CD4-positive, alpha-beta T cell (primary cell): ENCODE measurements around the gene SGSH. TPM values are rescaled to one million over a fixed set of nuclear protein-coding genes. Genes with fewer than 3 reads are reported as not detected.

Experiments
- ATAC-seq: fragments of 200-7000 bp; cut with Tn5 transposase; one replicate; pipeline ENCODE4 v1.10.0; 2022; ENCODE audit warnings: mild to moderate bottlenecking; ENCODE audit not compliant: poor library complexity
- CTCF ChIA-PET: fragments of 350-600 bp; sonication (Branson Sonifier 250); formaldehyde crosslinking; loops from one replicate; lab custom pipeline; 2021; ENCODE audit warnings: antibody characterized with exemption, inconsistent platforms; lab: Charles Lee
- POLR2A ChIA-PET: fragments of 350-600 bp; sonication (Branson Sonifier 250); formaldehyde crosslinking; loops from one replicate; lab custom pipeline; 2021; ENCODE audit warnings: antibody characterized with exemption, inconsistent platforms; lab: Charles Lee
- DNase-seq, 14 experiments: peaks; one replicate each; pipeline ENCODE4 v3.0.0-alpha.2; 2013 to 2020; ENCODE audit warnings: mixed read lengths in 2 of 14
- H3K27ac ChIP-seq, 2 donors: one replicate each; pipeline versions ENCODE4 v1.5.1 to v1.7.0; 2013; ENCODE audit warnings: low read length in 2 of 2, low read depth in 1 of 2, mild to moderate bottlenecking in 1 of 2
- H3K27me3 ChIP-seq, 2 experiments: 1 replicate in 1 of 2; 2 replicates in 1 of 2; pipeline versions ENCODE4 v1.6.1 to v1.7.0; 2013; ENCODE audit warnings: low read length in 2 of 2, control low read depth in 1 of 2, mild to moderate bottlenecking in 1 of 2, moderate library complexity in 1 of 2; ENCODE audit not compliant: insufficient read depth in 2 of 2, control insufficient read depth in 1 of 2
- H3K36me3 ChIP-seq: one replicate; pipeline ENCODE4 v1.6.1; 2013; ENCODE audit warnings: low read length, control low read depth; ENCODE audit not compliant: insufficient read depth
- H3K4me1 ChIP-seq: one replicate; pipeline ENCODE4 v1.6.1; 2013; ENCODE audit warnings: low read length, control low read depth; ENCODE audit not compliant: insufficient read depth
- H3K4me3 ChIP-seq: one replicate; pipeline ENCODE4 v1.5.1; 2013; ENCODE audit warnings: mild to moderate bottlenecking, low read length, moderate library complexity
- H3K9me3 ChIP-seq, 2 experiments: 1 replicate in 1 of 2; 2 replicates in 1 of 2; pipeline versions ENCODE4 v1.6.1 to v1.7.0; 2013; ENCODE audit warnings: low read length in 2 of 2, mild to moderate bottlenecking in 2 of 2, control low read depth in 1 of 2, moderate library complexity in 1 of 2; ENCODE audit not compliant: control insufficient read depth in 1 of 2, insufficient read depth in 1 of 2
- H3K27ac Mint-ChIP-seq: one replicate; pipeline ENCODE4 v1.8.0; 2020; ENCODE audit warnings: mixed read lengths
- H3K27me3 Mint-ChIP-seq: one replicate; pipeline ENCODE4 v1.8.0; 2021; ENCODE audit warnings: mixed read lengths
- H3K36me3 Mint-ChIP-seq: one replicate; pipeline ENCODE4 v1.8.0; 2021; ENCODE audit warnings: low read depth, mixed read lengths
- H3K4me1 Mint-ChIP-seq: one replicate; pipeline ENCODE4 v1.8.0; 2021; ENCODE audit warnings: low read depth, mixed read lengths
- H3K4me3 Mint-ChIP-seq: one replicate; pipeline ENCODE4 v1.8.0; 2020; ENCODE audit warnings: mild to moderate bottlenecking, mixed read lengths
- H3K9me3 Mint-ChIP-seq: one replicate; pipeline ENCODE4 v1.8.0; 2020; ENCODE audit warnings: mixed read lengths
- CTCF ChIP-seq: fragments of 200-600 bp; IDR thresholded peaks from one replicate; pipeline ENCODE4 v1.8.0; 2022; ENCODE audit warnings: antibody characterized with exemption, mild to moderate bottlenecking
- intact Hi-C, 2 experiments: fragments of 100-400 bp; cut with DNase I in 1 of 2; cut with micrococcal nuclease in 1 of 2; formaldehyde crosslinking; loops; one replicate each; pipeline versions ENCODE4 v1.15.1 to v1.9.0; 2023 to 2025; cut with DNase I, micrococcal nuclease
- total RNA-seq, 174 experiments: library from RNA in 2 of 174; stranded (reverse) in 2 of 174; gene quantifications; one replicate each; pipeline ENCODE4 v1.2.3 and lab custom pipeline; 2021 to 2026

SGSH gene
- total RNA-seq, 2 experiments from 2014 or later, result 97.9 to 102 TPM

- Histone ChIP-seq H3K4me1 (peaks cover 85% of the 10 kb centered on the region), H3K9me3 (no peaks in the 10 kb centered on the region), H3K4me3 (peak overlapping the region; percentile 97), H3K27ac (peak overlapping the region; percentile 72 to 76), H3K27me3 (no peaks in the 10 kb centered on the region), H3K36me3 (peaks cover 28% of the 10 kb centered on the region)
- no peak for TF ChIP-seq CTCF
- intact Hi-C loops, result loop anchor here in 1 of 2 experiments (5.0 to 10.0 kb wide), 2 partner anchors 148 to 1250 kb away; partner anchors contain the start of gene ACTG1
- H3K36me3 Mint-ChIP-seq, result peaks cover 29% of the 10 kb centered on the region
- no peak for ATAC-seq
- no peaks in the 10 kb centered on the region for H3K27me3 Mint-ChIP-seq
- H3K4me1 Mint-ChIP-seq, result peaks cover 49% of the 10 kb centered on the region
- H3K4me3 Mint-ChIP-seq, result peak overlapping the region; percentile 98
- H3K9me3 Mint-ChIP-seq, result no peaks in the 10 kb centered on the region
- peak; percentile 23 to 76 (median 57) for DNase-seq
- CTCF ChIA-PET, result interaction anchor here (1.2 kb wide), 1 partner anchor 11 kb away, joined by 3 read pairs; no protein-coding TSS in a partner anchor
- POLR2A ChIA-PET, result interaction anchor here (0.6 to 1.2 kb wide), 3 partner anchors 9 to 25 kb away, joined by 3 read pairs; no protein-coding TSS in a partner anchor
- H3K27ac Mint-ChIP-seq, result peak overlapping the region; percentile 94
Measured at GRCh38 chr17:80264205-80265075, 44.3 kb upstream of the SGSH start.

GRCh38 chr17:80263253-80264204 lies 43.4 kb upstream of the SGSH start:
- H3K4me1 ChIP-seq, result peaks cover 88% of the 10 kb centered on the region
- peak; percentile 60 to 95 (median 80) for DNase-seq
- intact Hi-C loops, result loop anchor here (2.0 to 10.0 kb wide), 2 partner anchors 117 to 1251 kb away; partner anchors contain the start of genes ACTG1 (in 1 of the 2) and EIF4A3 (in 1 of the 2)
- Mint-ChIP-seq H3K27ac (peak overlapping the region; percentile 94), H3K9me3 (no peaks in the 10 kb centered on the region), H3K4me3 (peak overlapping the region; percentile 98), H3K4me1 (peaks cover 57% of the 10 kb centered on the region), H3K27me3 (no peaks in the 10 kb centered on the region), H3K36me3 (peaks cover 29% of the 10 kb centered on the region)
- H3K36me3 ChIP-seq, result peaks cover 19% of the 10 kb centered on the region
- no peaks in the 10 kb centered on the region for H3K9me3 ChIP-seq
- H3K27me3 ChIP-seq, result no peaks in the 10 kb centered on the region
- no peak for TF ChIP-seq CTCF
- POLR2A ChIA-PET, result interaction anchor here (0.6 to 1.1 kb wide), 7 partner anchors 17 to 116 kb away, joined by 3 to 6 read pairs (median 3); partner anchors contain the start of gene SGSH
- ATAC-seq, result peak; percentile 28
- peak overlapping the region; percentile 76 to 97 for H3K27ac ChIP-seq
- H3K4me3 ChIP-seq, result peak overlapping the region; percentile 97
- CTCF ChIA-PET, result no interaction called here
